ENCODE results near the gene MCF2L2. TPM values are rescaled to one million over a fixed set of nuclear protein-coding genes. Genes with fewer than 3 reads are reported as not detected.

Gene MCF2L2
- total RNA-seq, 1 donor from 2014 or later: not detected

DNA sequence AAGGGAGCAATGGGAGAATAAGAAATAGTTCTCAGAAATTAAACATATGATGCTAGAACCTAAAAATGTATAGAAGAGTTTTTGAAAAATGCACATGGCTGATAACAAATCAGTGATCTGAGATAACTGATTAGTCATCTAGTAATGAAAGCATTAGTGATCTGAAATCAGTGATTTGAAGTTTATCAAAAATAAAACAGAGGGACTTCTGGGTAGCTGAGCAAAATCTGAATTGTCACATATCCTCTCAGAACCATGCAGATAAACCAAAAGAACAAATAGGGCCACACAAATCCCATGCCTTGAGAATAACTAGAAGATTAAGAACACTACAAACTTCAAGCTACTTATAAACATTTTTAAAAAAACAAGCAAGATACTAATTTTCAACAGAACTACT lies 71.5 kb downstream of the MCF2L2 start:
- intact Hi-C loops (cut with DNase I): no loop called here
- DNase-seq (ENCODE audit: low spot score in 2 of 2): no peak

GRCh38 chr3:183354874-183355273 lies 73.5 kb downstream of the MCF2L2 start:
- Histone ChIP-seq H3K27me3 (no peaks in the 10 kb centered on the region), H3K4me3 (no peak overlapping the region), H3K27ac (no peak overlapping the region), H3K36me3 (no peaks in the 10 kb centered on the region), H3K4me1 (no peaks in the 10 kb centered on the region), H3K9me3 (no peaks in the 10 kb centered on the region)
- intact Hi-C loops (cut with DNase I): no loop called here
- TF ChIP-seq CTCF (IDR thresholded peaks at IDR 0.05): no peak
- no peak for DNase-seq (ENCODE audit: low spot score in 2 of 2)

More for the DNA sequence above, 71.5 kb downstream of the MCF2L2 start:
- Histone ChIP-seq H3K4me1 (no peaks in the 10 kb centered on the region), H3K36me3 (no peaks in the 10 kb centered on the region), H3K27ac (no peak overlapping the region), H3K4me3 (no peak overlapping the region), H3K27me3 (no peaks in the 10 kb centered on the region), H3K9me3 (no peaks in the 10 kb centered on the region)
- no peak for TF ChIP-seq CTCF (IDR thresholded peaks at IDR 0.05)

- Histone ChIP-seq H3K4me1 (no peaks in the 10 kb centered on the region), H3K27me3 (no peaks in the 10 kb centered on the region), H3K9me3 (no peaks in the 10 kb centered on the region), H3K27ac (no peak overlapping the region), H3K4me3 (no peak overlapping the region), H3K36me3 (no peaks in the 10 kb centered on the region)
- no peak for DNase-seq (ENCODE audit: low spot score in 2 of 2)
- no peak for TF ChIP-seq CTCF (IDR thresholded peaks at IDR 0.05)
- intact Hi-C loops (cut with DNase I): no loop called here
Observed at GRCh38 chr3:183354325-183354831, 74.0 kb downstream of the MCF2L2 start.

DNA sequence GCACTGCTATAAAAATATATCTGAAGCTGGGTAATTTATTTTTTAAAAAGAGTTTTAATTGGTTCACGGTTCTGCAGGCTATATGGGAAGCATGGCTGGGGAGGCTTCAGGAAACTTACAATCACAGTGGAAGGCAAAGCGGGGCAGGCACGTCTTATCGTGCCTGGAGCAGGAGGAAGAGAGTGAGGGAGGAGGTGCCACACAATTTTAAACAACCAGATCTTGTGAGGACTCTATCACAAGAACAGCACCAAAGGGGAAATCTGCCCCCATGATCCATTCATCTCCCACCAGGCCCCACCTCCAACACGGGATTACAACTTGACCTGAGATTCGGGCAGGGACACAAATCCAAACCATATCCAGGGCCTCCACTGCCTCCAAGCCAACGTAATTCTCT lies 75.0 kb downstream of the MCF2L2 start:
- Histone ChIP-seq H3K36me3 (no peaks in the 10 kb centered on the region), H3K27ac (no peak overlapping the region), H3K4me3 (no peak overlapping the region), H3K4me1 (no peaks in the 10 kb centered on the region), H3K9me3 (no peaks in the 10 kb centered on the region), H3K27me3 (no peaks in the 10 kb centered on the region)
- TF ChIP-seq CTCF (IDR thresholded peaks at IDR 0.05): no peak
- no peak for DNase-seq (ENCODE audit: low spot score in 2 of 2)
- intact Hi-C loops (cut with DNase I): no loop called here

DNA sequence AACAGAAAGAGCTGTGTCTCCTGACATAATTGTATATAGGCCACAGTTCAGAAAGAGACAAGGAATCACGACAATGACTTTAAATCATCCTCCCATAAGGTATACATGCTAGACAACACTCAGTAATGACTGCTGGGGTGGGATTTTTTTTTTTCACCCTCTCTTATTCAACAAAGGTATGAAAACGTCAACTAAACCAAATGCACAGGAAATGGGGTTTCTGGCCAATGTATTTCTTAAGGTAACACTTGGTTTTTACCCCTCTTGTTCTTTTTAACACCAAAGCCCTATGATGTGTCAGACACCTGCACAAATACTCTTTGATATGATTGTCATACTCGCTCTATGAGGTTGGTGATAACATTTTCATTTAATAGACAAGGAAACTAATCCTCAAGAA lies 78.3 kb downstream of the MCF2L2 start:
- Histone ChIP-seq H3K27me3 (no peaks in the 10 kb centered on the region), H3K4me1 (no peaks in the 10 kb centered on the region), H3K27ac (no peak overlapping the region), H3K9me3 (peaks cover 0 to 2% of the 10 kb centered on the region in 2 donors), H3K36me3 (no peaks in the 10 kb centered on the region), H3K4me3 (no peak overlapping the region)
- DNase-seq (ENCODE audit: low spot score in 2 of 2): no peak
- TF ChIP-seq CTCF (IDR thresholded peaks at IDR 0.05): no peak
- intact Hi-C loops (cut with DNase I): no loop called here
